HuH-7 (cell line): ENCODE results near the gene PRAMEF1.
"Not testable (repeated sequence)": the region's sequence is repeated elsewhere in the genome, so short reads cannot be mapped to it uniquely, and the experiment has no call there.

Experiments used
- DNase-seq: peaks from one replicate; pipeline ENCODE4 v3.0.0; 2011; ENCODE audit warnings: low spot score

Gene PRAMEF1, protein sequence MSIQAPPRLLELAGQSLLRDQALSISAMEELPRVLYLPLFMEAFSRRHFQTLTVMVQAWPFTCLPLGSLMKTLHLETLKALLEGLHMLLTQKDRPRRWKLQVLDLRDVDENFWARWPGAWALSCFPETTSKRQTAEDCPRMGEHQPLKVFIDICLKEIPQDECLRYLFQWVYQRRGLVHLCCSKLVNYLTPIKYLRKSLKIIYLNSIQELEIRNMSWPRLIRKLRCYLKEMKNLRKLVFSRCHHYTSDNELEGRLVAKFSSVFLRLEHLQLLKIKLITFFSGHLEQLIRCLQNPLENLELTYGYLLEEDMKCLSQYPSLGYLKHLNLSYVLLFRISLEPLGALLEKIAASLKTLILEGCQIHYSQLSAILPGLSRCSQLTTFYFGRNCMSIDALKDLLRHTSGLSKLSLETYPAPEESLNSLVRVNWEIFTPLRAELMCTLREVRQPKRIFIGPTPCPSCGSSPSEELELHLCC

DNA sequence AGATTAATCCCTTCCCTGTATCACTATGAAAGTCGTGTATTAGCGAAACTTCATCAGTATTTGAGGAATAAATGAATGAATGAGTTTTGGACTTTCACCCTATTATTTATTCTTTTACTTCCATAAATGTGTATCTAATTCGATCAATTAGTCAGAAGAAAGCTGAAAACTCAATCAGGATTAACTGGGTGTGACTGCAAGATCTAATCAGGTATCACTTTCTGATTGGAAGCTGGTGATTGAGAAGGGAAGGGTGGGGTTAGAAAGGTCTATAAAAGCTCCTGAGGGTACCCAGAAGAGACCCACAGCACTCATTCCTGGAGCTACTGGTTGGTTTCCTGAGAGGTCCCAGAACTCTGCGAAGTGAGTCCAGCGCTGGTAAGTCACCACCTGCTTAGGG is at the start of gene PRAMEF1:
PRAMEF1 (plus strand) TSS at position 301 of the 400 bp plus-strand sequence. CDS start 1,831 bp downstream, outside the sequence.
- DNase-seq = not testable (repeated sequence)

DNA sequence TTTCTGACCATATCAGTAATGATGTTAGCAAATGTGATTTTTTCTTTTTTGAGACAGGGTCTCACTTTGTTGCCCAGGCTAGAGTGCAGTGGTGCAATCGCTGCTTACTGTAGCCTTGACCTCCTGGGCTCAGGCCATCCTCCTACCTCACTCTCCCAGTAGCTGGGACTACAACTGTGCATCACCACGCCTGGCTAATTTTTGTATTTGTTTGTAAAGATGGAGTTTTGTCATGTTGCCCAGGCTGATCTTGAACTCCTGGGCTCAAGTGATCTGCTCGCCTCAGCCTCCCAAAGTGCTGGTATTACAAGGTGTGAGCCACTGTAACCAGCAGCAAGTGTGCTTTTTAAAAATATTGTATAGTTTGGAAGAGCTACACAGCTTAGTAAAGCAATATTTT is 49.3 kb upstream of the PRAMEF1 start:
- DNase-seq = no peak

DNA sequence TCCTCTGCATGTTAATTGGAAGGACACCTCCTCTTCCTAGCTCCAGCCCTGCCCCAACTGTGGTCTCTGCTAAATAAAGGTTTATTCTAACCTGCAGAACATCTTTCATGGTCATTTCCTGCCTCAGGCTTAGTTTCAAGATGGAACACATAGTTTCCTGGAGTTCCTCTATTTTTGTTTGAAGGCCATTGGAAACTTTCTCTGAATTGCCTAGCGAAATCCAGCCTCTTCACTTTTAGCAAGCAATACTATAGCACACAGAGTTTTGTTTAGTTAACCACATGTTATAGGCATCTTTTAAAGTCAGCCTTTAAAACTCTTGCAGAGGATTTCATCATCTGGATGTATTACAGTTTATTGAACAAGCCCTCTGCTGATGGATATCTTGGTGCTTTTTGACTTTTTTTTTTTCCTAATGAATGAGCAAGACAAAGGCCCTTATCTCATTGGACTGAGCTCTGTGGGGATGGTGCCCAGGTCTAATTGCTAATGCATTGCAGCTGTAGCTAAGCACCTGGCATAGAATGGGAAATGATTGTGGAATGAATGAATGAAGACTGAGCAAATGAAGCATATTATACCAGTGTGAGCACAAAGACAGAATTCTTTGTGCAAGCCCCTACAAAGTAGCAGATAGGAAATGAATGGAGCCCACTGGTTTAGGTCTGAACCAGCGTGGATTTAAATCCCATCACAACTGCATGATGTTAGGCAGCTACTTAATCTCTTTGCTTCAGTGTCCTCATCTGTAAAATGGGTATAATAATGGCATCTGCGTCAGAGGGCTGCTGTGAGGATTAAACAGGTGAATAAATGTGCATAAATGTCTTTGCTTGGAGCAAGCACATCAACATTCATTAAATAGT is 45.8 kb upstream of the PRAMEF1 start:
- no peak for DNase-seq

DNA sequence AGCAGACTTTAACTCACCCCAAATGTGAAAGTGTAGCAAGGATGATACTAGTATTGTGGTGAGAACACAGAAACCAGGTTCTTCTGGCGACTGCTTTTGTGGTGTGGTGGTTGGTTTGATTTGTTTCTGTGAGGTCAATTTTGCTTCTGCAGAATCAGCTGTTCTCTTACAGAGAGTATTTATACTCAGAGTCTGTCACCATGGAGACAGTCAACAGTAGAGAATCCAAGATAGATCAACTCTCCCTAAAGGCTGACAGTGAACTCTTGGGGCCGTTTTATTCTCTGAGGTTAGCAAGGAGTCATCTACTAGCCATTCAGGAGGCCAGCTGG is 45.2 kb upstream of the PRAMEF1 start, which contains the start of gene CFAP107:
CFAP107 (plus strand) TSS at position 209 of the 332 bp plus-strand sequence. CDS start 231 bp downstream, outside the sequence.
- DNase-seq = no peak

DNA sequence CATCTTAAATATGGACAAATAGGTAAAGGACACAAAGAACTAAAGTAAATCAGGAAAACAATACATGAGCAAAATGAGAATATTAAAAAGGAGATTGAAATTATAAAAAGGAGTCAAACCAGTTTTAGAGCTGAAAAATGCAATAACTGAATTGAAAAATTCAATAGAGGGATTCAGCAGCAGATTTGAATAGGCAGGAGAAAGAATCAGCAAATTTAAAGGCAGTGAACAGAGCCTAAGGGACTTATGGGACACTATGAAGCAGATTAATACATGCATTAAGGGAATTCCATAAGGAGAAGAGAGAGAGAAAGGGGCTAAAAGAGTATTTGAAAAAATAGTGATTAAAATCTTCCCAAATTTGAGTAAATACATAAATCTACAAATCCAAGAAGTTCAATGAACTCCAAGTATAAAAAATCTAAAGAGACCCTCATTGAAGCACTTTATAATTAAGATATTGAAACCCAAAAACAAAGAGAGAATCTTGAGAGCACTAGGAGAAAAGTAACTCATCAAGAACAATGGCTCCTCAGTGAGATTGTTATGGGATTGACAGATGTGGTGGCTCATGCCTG is 42.3 kb upstream of the PRAMEF1 start:
- DNase-seq = no peak

DNA sequence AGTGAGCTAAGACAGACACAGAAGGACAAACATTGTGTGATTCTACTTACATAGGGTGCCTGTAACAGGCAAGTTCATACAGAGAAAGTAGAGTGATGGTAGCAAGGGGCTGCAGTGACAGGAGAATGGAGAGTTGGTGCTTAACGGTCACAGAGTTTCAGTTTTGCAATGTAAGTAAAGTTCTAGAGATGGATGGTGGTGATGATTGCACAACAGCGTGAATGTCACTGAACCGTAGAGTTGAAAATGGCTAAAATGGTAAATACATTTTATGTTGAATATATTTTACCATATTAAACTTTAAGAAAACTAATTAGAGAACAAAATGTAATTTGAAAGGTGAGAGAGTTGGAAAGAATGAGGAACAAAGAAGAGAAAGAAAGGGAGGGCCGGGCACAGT is 36.5 kb upstream of the PRAMEF1 start:
- DNase-seq = no peak

DNA sequence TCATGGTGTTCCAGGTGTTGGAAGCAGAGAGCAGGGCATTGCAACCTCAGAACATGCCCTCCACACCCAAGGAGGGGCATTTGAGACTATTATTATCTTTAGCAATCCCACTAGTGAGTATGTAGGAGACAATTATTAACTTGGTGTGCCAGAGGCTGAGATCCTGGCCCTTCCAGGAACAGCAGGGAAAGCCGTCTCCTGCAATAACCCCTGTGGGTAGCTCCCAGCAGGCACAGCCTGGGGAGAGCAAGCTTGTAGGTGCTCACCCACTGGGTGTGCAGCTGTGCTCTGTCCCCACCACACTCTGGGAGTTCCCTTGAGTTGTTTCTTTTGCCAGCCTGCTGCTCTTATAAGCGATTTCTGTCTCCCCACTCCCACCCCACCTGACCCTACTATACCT is 34.9 kb upstream of the PRAMEF1 start:
- DNase-seq = no peak

DNA sequence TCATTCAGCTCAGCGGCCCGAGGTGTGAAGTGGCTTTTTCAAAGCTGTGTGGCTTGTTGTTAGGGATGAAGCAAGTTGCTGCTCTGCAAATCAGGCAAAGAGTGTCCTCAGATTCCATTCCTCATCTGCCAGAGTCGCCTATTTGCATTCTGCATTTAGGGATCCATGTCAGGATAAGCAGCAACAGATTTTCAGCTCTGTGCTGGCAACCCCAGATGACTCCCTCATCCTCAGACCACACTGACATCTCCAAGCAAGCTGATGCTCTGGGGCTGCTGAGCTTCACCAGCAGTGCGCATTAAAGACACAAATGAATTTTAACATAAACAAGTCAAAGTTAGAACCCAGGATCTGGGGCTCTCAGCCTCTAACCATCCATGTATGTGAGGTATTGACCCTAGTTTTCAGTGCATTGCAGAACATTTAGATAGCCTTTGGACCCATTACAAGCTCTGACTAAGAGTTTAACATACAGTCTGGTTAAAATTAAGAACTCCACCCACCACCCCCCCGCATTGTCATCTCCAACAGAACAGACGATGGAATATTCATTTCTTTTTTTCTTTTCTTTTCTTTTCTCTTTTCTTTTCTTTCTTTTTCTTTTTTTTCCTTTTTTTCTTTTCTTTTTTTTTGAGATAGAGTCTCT is 34.3 kb upstream of the PRAMEF1 start:
- no peak for DNase-seq

DNA sequence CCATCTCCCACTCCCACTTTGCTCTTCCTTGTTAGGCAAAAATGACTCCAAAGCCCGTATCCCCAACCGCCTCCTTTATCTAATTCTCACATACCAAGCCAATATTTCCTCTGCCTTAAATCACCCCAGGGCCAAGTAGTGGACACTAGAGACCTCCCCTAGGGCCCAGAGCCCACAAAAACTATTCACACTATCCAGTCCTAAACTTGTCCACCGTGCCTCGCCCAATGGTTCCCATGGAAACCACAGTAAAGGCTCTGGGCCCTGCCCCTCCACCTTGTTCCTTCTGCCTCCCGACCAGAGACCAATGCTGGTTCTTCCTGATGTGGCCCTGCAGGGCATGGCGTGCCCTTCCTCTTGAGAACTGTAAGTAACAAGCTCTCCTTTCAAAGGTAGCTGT is 33.4 kb upstream of the PRAMEF1 start:
- DNase-seq = no peak

DNA sequence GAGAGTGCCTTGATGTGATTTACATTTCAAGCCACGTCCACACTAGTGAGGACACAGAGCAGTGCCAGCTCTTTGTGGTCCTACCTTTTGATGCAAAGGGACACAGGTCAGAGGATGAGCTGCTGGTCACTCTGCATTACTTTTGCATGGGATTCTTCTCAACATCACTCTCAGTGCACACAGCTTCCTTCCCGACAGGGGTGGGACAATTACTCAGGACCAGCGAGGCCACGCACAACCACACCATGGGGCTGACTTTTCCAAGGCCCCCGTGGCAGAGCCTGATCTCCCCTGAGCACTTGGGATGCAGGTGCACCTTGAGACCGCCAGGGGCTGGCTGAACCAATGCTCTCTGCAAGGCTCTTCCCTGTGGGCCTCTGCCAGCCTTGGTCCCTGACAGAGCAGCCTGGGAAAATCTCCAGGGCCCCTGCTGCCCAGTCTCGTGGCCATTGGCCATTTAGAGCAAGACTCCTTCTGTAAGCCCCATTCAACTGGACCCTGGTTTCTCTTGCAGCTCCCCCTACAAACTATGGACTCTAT is 30.9 kb upstream of the PRAMEF1 start:
- peak; percentile 51 for DNase-seq

DNA sequence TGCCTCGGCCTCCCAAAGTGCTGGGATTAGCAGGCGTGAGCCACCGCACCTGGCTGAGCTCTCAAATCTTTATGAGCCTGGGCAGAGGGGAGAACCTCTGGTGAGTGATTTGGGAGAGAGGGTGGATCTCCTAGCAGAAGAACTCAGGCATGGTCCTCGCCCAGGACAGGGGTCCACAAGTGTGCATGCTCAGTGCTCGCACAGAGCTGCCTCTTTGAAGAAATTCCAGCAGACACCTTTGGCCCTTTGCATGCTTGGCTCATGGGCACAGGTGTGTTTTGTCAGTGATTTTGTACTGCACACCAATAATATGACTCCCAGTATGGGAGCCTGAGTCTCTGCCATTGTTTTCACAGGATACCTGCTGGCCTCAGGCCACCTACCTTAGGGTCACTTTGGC is 29.4 kb upstream of the PRAMEF1 start:
- no peak for DNase-seq

DNA sequence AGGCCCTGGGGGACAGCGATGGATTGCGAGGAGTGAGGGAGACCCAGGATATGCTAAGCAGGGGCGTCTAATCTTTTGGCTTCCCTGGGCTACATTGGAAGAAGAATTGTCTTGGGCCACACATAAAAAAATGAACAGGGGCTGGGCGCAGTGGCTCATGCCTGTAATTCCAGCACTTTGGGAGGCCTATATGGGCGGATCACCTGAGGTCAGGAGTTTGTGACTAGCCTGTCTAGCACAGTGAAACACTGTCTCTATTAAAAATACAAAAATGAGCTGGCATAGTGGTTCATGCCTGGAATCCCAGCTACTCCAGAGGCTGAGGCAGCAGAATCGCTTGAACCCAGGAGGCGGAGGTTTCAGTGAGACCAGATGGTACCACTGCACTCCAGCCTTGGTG is 28.4 kb upstream of the PRAMEF1 start:
- DNase-seq = no peak

DNA sequence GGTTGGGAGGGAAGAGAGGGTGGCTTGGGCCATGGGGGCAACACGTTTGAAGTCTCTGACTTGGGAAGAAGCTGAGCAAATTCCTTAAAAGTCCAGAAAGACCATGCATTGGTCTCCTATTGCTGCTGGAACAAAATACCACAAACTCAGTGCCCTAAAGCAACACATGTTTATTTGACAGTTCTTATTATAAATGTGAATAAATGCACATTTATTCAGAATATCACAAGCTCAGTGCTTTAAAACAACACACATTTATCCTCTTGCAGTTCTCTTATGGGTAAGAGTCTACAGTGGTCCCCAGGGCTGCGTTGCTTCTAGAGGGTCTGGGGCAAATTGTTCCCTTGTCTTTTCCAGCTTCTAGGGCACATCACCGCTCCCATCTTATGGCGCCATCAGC is 27.7 kb upstream of the PRAMEF1 start:
- DNase-seq = no peak

DNA sequence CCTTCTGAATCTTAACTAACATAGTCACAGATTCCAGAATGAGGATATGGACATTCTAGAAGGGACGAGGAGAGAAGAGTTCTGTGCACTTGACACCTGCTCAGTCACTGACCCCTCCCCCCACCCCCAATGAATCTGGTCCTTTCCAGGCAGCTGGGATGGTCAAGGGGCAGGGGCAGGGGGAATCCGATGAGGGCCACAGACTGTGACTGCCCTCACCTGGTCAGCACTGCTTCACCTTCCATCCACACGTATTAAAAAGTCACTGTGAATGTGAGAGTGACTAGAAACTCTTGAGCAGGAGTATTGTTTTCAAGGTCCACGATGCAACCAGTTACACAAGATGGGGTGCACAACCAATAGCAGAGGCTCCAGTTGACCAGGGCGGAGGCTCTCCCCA is 27.2 kb upstream of the PRAMEF1 start:
- DNase-seq = no peak

DNA sequence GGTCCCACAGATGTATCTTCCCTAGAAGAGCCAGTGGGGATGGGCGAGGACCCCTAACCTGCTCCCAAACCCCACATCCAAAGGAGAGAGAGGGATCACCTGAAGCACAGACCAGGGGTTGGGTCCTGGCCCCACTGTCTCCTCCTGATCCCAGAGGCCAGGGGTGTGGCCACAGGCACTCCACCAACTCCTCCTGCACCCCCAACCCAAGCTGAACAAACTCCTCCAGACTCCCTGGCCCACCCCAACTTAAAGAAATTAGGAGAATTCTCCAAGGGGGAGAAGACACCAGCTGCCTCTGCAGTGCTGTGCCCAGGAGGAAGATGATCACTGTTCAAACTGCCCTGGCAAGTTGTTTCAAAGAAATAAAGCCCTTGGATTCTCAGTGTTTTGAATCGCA is 22.2 kb upstream of the PRAMEF1 start:
- no peak for DNase-seq

DNA sequence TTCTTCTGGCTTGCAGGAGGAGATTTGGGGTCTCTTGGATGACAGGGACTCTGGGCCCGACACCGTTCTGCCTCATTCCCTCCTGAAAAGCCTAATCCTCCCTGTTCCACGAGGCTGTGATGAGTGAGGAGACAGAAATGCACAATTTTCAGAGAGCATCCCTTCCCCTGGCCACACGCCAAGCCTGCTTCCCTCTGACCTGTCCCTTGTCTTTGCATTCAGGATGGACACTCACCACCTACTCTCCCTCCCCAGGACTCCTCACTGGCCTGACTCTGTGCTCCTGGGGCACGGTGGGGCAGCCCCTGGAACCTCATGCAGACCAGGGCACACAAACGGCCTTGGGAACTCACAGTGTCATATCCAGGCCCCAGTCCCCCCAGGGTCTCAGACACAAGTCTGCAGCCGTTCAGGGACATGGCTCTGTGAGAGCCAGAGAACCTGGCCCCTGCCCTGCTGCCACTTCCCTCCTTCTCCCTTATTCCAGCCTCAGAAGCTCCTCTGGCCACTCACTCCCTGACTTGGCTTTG is 21.2 kb upstream of the PRAMEF1 start:
- DNase-seq = no peak

DNA sequence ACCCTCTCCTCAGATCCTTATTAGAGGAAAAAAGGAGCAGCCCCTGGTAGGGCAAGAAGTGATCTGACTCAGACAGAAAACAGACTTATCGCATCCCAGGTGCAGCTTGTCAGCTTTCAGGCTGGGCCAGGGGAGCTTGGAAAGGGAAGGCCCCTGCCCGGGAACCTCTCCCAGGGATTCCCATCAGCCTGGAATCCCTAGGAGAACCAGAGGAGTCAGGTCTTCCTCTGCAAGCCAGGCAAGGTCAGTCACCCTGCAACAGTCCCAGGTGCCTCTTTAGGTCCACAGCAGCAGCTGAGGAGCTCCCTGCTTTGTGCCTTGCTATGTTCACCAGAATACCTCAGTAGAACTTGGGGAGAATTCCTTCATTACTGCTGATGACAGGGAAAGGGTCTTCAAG is 20.6 kb upstream of the PRAMEF1 start:
- no peak for DNase-seq

DNA sequence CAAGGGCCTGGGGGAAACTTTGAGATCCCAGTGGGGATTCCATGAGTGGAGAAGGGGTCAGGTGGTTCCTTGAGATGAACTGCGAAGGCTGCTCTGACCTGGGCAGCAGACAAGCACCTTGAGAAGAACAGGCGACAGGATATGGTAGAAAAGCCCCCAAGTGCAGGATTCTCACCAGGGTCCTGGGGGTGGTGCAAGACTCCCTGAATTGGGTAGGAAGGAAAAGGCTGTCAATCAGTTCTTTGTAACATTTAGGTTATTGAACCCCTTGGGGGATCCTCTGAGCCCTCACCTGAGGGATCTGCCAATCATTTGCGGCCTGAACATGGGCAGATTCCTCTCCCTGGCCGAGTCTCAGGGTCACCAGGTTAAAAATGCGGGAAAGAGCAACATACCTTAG is 20.0 kb upstream of the PRAMEF1 start:
- DNase-seq = no peak

DNA sequence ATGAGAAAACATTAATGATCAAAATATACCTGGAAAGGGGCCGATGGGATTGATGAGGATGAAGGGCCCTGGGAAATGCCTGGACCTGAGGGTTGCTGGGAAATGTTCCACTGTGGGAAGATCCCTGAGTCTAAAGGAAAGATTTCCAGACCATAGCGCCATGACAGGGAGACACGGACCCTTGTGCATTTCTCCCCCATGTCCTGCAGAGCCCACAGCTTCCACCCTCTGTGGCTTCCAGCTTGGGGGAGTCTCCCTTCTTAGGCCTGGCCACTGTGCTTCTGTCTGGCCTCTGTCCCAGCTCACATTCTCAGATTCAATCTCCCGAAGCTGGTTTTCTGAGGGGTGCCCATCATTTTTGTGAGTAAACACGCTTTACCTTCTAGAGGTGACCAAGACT is 18.7 kb upstream of the PRAMEF1 start:
- DNase-seq = no peak

DNA sequence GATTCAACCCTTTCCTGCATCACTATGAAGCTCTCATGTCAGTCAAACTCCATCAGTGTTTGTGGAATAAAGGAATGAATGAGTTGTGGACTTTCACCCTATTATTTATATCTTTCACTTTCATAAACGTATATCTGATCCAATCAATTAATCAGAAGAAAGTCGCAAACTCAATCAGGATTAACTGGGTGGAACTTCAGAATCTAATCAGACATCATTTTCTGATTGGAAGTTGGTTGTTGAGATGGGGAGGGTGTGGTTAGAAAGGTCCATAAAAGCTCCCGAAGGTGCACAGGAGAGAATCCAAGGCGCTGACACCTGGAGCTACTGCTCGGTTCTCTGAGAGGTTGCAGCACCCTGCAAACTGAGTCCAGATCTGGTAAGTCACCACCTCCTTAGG is 17.8 kb upstream of the PRAMEF1 start, which contains the start of gene PRAMEF12:
PRAMEF12 (plus strand) TSS at position 301 of the 400 bp plus-strand sequence. CDS start 1,130 bp downstream, outside the sequence.
- no peak for DNase-seq

DNA sequence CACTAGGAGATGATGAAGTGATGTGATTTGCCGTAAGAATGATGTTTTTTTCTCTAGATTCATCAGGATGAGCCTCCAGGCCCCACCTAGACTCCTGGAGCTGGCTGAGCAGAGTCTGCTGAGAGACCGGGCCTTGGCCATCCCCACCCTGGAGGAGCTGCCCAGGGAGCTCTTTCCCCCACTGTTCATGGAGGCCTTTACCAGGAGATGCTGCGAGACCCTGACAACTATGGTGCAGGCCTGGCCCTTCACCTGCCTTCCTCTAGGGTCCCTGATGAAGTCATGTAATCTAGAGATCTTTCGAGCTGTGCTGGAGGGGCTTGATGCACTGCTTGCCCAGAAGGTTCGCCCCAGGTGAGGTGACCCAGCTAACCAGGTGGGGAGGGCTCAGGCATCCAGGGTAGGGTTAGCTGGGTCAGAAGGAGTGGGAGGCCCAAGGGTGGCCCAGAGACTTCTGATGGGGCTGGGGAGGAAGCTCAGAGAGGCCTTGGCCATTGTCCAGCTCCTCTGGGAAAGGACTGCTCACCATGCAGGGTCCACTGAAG is 16.3 kb upstream of the PRAMEF1 start:
- DNase-seq = no peak
